K562 (cell line): ENCODE results near the gene WHAMM. TPM values are rescaled to one million over a fixed set of nuclear protein-coding genes. Genes with fewer than 3 reads are reported as not detected.

ENCODE experiments used
- ARID4B ChIP-seq: sonication (generic); formaldehyde crosslinking; IDR thresholded peaks from 2 replicates; pipeline ENCODE4 v1.8.0; 2022; ENCODE audit warnings: mild to moderate bottlenecking, missing genetic modification reagents
- DEAF1 ChIP-seq: fragments of 450-650 bp; formaldehyde crosslinking; IDR thresholded peaks from 2 replicates; pipeline ENCODE4 v1.4.0; 2020; ENCODE audit warnings: mild to moderate bottlenecking, moderate library complexity
- ETV1 ChIP-seq: fragments of 450-650 bp; conservative IDR thresholded peaks from 2 replicates; pipeline ENCODE4 v1.6.1; 2016; ENCODE audit warnings: missing genetic modification characterization, control low read depth, low read depth, missing compliant biosample characterization
- FOXK1 ChIP-seq: sonication (generic); formaldehyde crosslinking; IDR thresholded peaks from 2 replicates; pipeline ENCODE4 v1.8.0; 2022; ENCODE audit warnings: missing genetic modification reagents, mild to moderate bottlenecking, borderline replicate concordance
- HDAC1 ChIP-seq, 2 experiments: fragments of 450-650 bp; IDR thresholded peaks; 2 replicates each; pipeline ENCODE4 v1.6.1; 2016 to 2017; ENCODE audit warnings: inconsistent platforms in 1 of 2, mild to moderate bottlenecking in 1 of 2, moderate library complexity in 1 of 2
- MEF2A ChIP-seq: IDR thresholded peaks from 2 replicates; pipeline ENCODE4 v1.6.1; 2011; ENCODE audit warnings: low read depth, mild to moderate bottlenecking, low read length, moderate library complexity; ENCODE audit not compliant: control insufficient read depth
- POLR2H ChIP-seq: IDR thresholded peaks from 2 replicates; pipeline ENCODE4 v1.6.1; 2016; ENCODE audit warnings: missing genetic modification characterization, low read depth, mild to moderate bottlenecking, control low read depth, missing compliant biosample characterization, moderate library complexity
- SIN3A ChIP-seq, 2 experiments: fragments of 150-350 bp in 1 of 2; IDR thresholded peaks; 2 replicates each; pipeline ENCODE4 v1.6.1; 2011 to 2016; ENCODE audit warnings: borderline replicate concordance in 2 of 2, low read depth in 2 of 2, low read length in 2 of 2, mild to moderate bottlenecking in 2 of 2, moderate library complexity in 2 of 2; ENCODE audit not compliant: control insufficient read depth in 1 of 2
- STAG1 ChIP-seq: sonication (generic); formaldehyde crosslinking; IDR thresholded peaks from 2 replicates; pipeline ENCODE4 v1.5.0; 2020; ENCODE audit warnings: missing genetic modification reagents, borderline replicate concordance
- TAL1 ChIP-seq: fragments of 450-650 bp; IDR thresholded peaks from 2 replicates; pipeline ENCODE4 v1.6.1; 2016; ENCODE audit warnings: mild to moderate bottlenecking
- TEAD1 ChIP-seq, 2 experiments: fragments of 450-650 bp in 1 of 2; sonication (generic) in 1 of 2; formaldehyde crosslinking; IDR thresholded peaks; 2 replicates each; pipeline versions ENCODE4 v1.4.0 to v1.8.0; 2020 to 2022; ENCODE audit warnings: mild to moderate bottlenecking in 2 of 2, missing genetic modification reagents in 1 of 2
- ZBTB43 ChIP-seq: sonication (generic); formaldehyde crosslinking; IDR thresholded peaks from 2 replicates; pipeline ENCODE4 v1.8.0; 2023; ENCODE audit warnings: mild to moderate bottlenecking, missing genetic modification reagents
- ZMIZ1 ChIP-seq, 2 experiments: fragments of 150-350 bp in 1 of 2; IDR thresholded peaks; 2 replicates each; pipeline ENCODE4 v1.6.1; 2012 to 2016; ENCODE audit warnings: low read depth in 2 of 2, low read length in 2 of 2, mild to moderate bottlenecking in 1 of 2, moderate library complexity in 1 of 2
- ZNF354B ChIP-seq: fragments of 250-450 bp; sonication (Bioruptor Pico); IDR thresholded peaks from 2 replicates; pipeline ENCODE4 v1.4.0; 2020
- polyA plus RNA-seq, 8 experiments: library from polyadenylated mRNA; depleted of rRNA in 4 of 8; stranded (reverse) in 5 of 8; unstranded in 3 of 8; fragments of >200 nt; fragmentation: Nextera tagmentation in 2 of 8; fragmentation: Illumina TruSeq in 1 of 8; extraction: Ambion mirVana in 2 of 8; extraction: Trizol in 1 of 8; gene quantifications; 2 replicates each; pipeline versions ENCODE4 v1.2.1 to v1.2.3, GENCODE V29; 2011 to 2014; ENCODE audit warnings: inconsistent platforms in 1 of 8, missing spikeins in 1 of 8
- total RNA-seq, 7 experiments: library from RNA; depleted of rRNA in 6 of 7; stranded (reverse); fragments of >200 nt in 6 of 7; fragmentation: Illumina TruSeq in 2 of 7; extraction: Trizol in 2 of 7; gene quantifications; 2 replicates each; pipeline versions ENCODE4 v1.2.1 to v1.2.3, GENCODE V29; 2011 to 2021; ENCODE audit warnings: low replicate concordance in 1 of 7

WHAMM gene
- total and polyA plus RNA-seq, 9 of the 15 experiments (the other 6 are each of a cell fraction or from before 2014, with no cell fraction given) = 2.0 to 4.8 (median 3.6) TPM

GRCh38 chr15:82849556-82850512 is 40.4 kb downstream of the WHAMM start (continued):
- TF ChIP-seq POLR2H (tag) (no peak), ETV1 (tag) (peak; percentile 97), MEF2A (peak; percentile 58; the same call in 1 of the 2 replicates), ZNF354B (no peak), ARID4B (CRISPR knock-in tag) (0 out of 2 replicates have a peak, but pooled peaks have one; percentile 10), SIN3A (IDR thresholded peaks at IDR 0.05; ENCODE audit: borderline replicate concordance in 2 of 2, control insufficient read depth in 1 of 2, low read depth in 2 of 2, low read length in 2 of 2) (no peak; a peak in 1 of 4 replicates), STAG1 (CRISPR knock-in tag) (no peak), FOXK1 (CRISPR knock-in tag) (no peak), ZBTB43 (CRISPR knock-in tag) (no peak), DEAF1 (peak; percentile 86), ZMIZ1 (IDR thresholded peaks at IDR 0.05; ENCODE audit: low read depth in 2 of 2, low read length in 2 of 2) (peak in 1 of 2 experiments; percentile 94; a peak in 2 of 4 replicates), TAL1 (peak; percentile 96), TEAD1 (CRISPR knock-in tag; IDR thresholded peaks at IDR 0.05) (peak in 1 of 2 experiments; percentile 92; a peak in 2 of 4 replicates), HDAC1 (IDR thresholded peaks at IDR 0.05) (peak in 1 of 2 experiments; percentile 74; a peak in 2 of 4 replicates)
